ENCODE data around the gene GFRA1.

GFRA1 gene

DNA sequence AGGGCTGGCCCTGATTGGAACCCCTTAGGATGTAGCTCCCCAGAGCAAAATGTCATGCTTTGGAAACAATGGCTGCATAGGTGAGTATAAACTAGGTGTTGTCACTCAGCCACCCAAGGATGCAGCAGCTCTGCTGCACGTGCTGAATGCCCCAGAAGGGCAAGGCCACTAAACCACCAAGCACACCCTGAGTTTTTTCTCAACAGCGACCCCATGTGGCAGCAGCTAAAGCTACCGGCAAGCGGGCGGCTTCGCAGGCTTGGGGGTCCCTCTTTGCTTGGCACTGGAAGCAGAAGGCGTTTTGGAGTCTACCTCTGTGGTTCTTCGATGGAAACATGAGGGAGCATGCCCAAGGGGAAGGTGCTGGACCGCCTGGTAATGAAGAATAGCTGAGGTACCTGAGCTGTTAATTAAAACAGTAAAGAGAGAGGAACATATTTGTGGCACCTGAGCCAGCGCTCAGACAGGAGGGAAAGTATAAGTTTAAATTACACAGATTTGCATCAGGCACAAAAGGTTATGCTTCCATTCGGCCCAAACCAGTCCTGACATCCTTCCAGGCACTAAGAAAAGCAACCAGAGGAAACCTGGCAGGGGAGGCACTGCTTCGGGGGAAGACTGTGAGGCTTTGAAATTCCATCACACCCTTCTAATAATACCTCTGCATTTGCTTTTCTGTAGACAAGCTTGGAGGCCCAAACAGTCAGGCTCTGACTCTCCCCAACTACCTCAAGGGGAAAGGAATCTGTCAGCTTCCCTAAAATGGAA, 152.1 kb downstream of the GFRA1 start:
- no peak for DNase-seq

DNA sequence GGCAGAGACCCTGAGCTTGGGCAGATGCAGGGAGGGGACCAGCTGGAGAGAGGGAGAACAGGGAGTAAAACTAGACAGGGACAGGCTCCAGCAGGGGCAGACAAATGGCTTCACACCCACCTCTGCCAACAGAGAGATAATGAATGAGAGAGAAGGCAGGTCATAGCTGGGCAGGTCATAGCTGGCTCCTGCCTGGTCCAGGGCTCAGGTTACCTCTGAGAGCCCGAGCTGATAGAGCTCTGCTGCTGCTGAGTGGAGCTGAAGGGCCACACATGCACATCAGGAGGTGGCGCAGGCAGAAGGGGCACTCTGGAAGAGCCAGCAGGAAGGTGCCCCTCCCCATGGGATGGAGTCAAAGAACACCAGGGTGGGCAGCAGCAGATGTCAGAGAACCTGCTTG, 154.2 kb downstream of the GFRA1 start:
- DNase-seq: no peak

DNA sequence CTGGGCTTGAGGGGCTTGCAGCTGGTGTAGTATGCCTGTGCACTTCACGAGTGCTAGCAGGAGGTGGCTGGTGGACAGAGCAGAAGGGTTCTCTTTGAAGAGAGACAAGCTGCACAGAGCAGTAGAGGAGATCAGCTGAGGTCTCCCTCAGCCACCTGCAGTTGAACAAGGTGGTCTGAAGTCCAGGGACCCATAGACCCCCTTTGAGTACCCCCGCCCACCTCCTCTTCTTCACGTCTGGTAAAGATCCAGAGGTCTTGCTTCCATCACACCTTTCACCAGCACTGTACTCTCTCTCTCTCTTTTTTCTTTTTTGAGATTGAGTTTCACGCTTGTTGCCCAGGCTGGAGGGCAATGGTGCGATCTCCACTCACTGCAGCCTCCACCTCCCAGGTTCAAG, 157.2 kb downstream of the GFRA1 start:
- DNase-seq: no peak

DNA sequence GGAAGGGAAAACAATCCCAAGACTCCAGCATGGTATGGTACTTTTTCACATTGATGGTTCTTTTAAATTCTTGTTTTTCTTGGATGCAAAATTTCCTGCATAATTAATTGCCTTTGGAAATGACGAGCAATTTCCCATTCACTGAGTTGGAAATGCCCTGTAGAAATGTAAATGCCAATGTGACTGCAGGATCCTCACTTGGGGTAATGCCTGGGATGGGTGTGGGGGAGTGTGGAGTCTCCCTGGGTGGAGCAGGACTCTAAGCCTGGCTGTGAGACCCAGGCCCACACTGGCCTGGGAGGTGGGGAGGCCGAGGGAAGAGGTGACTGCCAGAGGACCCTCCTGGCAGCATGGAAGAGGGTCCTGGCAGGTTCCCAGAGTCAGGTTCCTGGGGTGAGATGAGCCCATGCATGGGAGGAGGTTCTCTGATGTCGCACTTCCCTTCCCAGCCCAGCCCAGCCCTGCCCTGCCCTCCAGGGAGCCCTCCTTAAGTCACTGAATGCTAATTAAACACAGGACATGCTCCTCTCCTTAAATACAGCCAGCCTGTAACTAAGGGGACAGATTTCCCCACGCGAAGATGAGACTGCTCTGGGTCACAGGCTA, 157.9 kb downstream of the GFRA1 start:
- DNase-seq: no peak

DNA sequence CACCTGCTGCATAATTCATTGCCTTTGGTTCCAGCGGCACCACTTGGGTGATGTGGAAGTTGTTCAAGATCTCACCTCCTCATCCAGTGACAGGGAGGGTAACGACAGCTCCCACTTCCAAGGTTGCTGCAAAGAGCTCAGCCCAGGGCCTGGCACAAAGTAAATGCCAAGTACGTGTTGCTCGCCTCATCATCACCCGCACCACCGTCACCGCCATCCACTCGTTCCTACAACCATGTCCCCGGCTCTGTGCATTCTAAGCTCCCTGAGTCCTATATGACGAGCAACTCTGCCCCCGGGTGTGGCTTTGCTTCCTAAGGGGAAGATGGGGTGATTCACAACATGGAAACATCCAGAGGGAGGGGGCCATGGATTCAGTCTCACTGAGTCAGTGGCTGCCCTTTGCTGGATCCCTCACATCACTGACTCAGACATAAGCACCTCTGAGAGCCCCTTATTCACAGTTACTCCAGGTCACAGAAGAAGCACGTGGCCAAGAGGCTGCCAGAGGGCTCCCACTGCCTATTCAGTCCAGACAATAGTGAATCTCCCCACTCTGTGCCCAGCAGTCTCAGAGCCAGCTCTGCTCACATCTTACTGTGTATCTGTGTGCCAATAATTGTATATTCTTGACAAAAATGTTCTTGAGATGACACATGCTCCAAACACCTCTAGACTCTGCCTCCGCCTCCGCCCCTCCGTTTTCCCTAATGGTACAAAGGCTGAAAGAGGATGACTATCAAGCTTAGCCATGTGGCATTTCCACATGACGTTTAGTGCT, 159.1 kb downstream of the GFRA1 start:
- DNase-seq: no peak

DNA sequence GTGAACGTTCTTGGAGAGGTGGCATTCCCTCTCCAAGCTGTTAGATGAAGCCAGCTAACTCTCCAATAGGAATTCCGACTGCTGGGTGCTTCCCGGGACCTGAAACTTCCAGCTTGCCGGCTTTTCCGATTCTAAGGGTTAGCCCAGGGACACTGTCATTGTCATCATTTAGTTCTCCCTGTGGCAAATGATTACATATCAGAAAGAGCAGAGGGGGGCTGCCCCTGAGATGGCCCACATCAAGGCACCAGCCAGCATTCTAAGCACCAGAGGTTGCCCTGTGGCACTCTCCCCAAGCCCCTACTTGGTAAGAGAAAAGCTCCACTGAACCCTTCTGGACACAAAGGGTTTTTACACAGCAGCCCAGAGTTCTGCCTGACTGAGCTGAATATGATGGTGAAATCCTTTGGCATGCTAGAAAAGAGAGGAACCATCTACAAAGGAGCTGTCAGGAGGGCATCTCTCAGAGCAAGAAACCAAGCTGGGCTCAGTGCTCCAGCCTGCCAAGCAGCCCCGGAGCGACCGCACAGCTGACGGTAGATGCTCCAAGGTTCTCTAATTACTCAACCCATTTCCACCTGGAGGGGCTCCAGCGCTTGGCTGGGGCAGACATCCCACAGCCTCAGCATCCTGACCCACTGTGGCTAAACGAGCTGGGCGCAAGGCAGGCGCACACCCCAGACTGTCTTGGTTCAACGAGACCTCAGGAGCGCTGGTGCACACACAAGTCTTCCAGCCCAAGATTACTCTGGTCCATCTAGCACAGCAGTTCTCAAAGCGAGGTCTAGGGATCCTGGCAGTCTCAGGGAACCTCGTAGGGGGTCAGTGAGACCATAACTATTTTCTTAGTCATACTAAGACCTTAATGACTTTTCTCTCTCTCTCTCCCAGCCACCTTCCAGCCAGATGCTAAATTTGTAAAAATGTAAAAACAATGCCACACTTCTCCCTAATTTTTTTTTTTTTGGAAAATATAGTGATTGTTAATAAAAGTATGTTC, 160.5 kb downstream of the GFRA1 start:
- no peak for DNase-seq

DNA sequence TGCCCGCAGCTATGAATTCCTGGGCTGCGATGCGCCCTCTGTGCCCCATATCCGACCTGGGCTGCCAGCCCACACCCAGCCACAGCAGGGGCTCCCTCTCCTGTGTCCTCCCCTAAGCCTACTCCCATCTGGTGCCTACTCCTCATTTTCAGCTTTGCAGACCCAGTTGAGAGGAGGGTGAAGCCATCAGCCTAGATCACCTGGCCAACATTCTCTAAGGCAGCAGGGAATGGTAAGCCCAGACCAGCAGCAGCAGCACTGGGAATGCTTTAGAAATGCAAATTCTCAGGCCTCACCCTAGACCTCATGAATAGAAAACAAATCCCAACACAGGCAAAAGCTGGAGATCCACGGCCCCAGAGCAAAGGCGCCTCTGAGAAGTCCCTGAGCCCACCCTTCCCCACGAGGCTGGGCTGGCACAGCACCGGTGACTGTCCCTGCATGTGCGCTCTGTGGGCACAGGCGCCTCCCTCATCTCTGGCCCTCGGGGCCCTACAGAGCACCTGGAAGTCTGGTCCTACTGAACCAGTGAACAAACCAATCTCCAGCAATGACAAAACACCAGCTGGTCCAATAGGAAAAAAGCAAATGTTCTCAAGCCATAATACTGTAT, 161.4 kb downstream of the GFRA1 start:
- no peak for DNase-seq

DNA sequence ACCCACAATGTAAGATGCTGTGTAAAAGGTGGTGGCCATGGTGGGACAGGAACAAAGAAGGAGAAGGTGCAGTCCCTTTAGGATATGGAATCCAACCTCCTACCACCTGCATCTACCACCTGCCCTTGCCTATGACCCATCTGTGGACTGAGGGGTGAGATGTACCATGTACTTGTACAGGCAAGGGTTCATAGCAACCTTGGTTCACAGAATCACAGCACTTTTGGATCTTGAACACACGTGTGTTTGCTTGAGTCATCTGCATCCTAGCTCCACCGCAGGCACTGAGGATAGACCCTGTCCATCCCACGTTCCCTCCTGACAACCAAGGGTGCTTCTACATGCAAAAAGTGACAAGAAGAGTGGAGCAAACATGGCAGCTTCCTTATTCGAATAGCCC, 162.3 kb downstream of the GFRA1 start:
- no peak for DNase-seq

DNA sequence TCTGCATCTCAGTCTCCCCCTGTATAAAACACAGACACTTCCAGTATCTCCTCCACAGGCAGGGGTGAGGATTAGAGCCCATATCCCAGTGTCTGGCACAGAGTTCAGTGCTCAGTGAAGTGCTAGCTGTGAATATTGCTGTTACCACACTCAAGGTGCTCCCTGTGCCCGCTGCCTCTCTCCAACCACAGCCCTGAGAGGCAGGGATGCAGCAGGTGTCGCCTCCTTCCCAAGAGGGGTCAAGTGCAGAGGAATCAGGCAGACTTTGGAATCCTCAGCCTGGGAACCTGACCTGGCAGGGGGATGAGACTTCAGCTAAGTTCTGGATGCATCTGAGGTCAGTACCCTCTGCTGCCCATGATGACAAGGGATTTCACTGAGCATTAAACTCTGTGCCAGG, 163.1 kb downstream of the GFRA1 start:
- no peak for DNase-seq

DNA sequence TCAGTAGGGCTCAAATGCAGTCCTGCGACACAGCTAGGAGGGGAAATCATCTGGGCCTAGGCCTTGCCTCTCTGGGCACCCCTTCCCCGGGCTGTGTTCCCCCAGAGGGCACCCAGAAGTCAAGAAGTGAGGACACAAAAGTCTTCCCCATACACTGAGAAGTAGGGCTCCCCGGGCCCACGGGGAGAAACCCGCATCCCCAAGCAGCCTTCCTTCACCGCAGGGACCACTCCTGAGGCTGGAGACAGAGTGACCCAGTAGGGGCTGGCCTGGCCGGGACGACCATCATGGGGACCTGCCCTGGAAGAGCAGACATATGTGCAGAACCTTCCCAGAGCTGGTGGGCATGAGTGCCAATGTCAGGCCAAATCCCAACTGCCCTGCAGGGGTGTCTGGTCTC, 163.5 kb downstream of the GFRA1 start:
- DNase-seq: no peak

DNA sequence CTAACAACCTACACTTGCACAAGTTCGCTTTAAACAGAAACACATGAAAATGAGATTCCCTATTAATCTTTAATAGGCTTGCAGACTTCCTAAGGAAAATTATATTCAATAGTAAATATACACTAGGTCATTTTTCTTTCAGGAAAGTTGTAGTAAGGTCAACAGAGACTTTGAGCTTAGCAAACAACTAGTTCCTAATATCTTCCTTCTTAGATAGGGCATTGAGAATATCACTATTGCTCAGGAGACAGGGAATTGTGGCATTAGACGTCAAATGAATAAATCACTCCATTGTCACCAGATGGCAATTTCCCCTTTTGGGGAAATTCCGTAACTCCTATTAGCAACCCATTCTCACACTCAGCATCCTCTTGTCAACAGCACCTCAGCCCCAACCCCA, 164.9 kb downstream of the GFRA1 start:
- no peak for DNase-seq

DNA sequence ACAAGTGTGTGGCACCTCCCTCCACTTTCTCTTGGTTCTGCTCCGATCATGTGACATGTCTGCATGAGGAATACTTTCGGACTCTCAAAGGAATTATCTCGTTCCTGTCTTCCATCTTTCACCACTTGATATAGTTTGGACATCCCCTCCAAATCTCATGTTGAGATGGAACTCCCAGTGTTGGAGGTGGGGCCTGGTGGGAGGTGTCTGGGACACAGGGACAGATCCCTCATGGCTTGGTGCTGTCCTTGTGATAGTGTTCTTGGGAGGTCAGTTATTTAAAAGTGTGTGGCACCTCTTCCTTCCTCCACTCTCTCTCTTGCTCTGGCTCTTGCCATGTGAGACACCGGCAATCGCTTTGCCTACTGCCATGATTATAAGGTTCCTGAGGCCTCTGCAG, 166.4 kb downstream of the GFRA1 start:
- DNase-seq: no peak

DNA sequence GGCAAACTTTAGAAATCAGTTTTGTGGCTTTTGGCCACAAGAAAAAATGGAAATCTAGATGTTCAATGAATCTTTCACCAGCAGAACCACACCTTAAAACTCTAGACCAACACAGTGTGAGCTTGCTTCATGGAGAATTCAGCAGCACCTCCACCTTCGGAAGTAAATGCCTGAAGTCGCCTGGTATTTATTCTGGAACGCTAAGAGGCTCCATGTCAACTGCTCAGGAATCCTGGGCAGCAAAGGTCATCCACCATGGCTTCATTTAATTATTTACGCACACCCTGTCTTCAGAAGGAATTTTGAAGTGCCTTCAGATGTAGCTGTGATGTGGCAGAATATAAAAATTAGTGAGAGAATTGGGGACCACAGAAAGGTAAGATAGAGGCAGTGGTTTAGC, 167.7 kb downstream of the GFRA1 start:
- no peak for DNase-seq

DNA sequence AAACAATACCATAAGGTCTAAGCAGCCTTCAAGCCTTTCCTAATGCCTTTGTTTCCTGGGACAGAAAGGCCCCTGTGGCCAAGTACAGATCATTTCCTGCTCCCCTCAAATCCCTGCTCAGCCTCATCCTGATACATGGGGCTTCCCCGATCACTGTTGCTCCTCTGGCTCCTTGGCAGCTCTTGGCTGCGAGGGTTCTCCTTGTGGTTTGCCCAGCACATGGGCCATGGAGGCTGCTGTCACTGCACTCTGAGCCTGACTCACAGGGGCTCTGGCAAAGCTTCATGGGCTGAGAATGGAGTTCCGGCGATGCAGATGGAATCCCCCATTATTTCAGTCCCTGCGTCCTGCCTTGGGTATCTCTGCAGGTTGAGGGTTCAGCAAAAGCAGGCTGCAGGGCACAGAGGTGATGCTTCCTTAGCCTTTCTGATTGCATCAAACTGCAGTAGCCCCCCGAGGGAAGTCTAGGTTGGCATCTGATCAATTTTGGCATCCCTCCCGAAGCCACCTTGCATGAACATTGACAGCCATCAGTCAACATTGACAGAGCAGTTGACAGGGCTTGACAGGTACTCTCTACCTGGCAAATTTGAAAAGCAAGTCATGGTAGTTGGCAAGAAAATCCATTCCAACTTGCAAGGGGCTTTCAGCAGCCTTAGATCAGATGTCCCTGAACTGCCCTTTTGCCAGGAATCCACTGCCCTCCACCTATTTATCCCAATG, 168.6 kb downstream of the GFRA1 start:
- DNase-seq: no peak

DNA sequence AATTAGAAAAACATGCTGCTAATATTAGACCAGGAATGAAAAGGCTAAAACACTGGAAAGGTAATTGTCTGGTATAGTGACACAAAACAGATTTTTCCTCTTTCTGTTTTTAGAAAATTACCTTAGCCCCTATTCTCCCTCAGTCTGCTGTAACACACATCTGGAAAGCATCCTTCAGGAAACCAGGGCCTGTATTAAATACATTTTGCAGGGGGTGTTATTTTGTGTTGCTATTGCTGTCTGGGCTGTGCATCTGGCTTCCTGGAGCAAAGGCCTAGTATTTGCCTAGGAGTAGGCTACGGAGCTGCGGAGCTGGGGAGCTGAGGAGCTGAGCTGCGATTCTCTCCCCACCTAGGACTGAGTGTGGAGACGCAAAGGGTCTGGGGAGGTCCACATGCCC, 169.3 kb downstream of the GFRA1 start:
- no peak for DNase-seq

DNA sequence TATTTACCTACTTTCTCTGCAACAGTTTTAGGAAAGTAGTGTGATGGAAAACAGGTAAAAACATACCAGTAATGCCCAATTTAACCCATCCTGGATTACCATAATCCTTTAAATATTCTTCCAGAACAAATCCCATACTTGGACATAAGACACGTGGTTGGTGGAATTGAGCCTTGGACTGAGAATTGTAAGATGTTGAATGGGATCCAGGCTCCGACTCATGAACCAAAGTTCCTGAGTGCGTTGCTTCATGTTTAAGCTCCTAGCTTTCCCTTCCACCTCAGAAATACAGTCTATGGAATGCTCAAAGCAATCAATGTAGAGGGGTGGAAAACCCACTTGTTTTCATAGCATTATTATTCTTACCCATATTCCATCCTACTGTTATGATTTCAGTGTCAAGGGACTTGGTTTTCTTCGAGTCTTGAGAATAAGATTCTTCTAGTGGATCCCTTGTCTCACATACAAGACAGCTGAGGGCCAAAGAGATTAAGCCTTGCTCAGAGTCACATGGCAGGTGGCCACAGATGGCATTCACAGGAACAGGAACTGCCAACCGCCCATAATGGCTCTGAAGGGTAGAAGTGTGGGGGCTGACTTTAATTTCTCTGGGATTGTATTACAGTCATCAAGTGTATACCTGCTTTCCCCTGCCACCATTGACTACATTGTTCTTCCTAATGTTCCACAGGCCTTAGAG, 171.2 kb downstream of the GFRA1 start:
- DNase-seq: no peak

DNA sequence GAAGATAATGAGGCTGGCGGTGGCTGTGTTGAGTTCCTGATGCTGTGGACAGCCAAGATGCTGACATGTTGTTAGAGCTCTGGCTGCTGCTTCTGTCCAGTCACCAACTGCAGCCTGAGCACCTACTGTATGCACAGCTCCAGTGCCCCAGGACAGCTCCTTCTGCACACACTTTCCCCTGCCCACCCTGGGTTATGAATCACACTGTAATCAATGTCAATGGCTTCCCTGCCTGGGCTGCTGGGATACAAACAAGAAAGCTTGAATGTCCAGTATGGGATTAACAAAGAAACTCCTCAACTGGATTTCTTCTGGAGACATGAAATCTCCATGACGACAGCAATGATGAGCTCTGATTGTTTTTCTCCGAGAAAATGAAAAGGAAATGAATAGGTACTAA, 172.0 kb downstream of the GFRA1 start:
- DNase-seq: no peak

DNA sequence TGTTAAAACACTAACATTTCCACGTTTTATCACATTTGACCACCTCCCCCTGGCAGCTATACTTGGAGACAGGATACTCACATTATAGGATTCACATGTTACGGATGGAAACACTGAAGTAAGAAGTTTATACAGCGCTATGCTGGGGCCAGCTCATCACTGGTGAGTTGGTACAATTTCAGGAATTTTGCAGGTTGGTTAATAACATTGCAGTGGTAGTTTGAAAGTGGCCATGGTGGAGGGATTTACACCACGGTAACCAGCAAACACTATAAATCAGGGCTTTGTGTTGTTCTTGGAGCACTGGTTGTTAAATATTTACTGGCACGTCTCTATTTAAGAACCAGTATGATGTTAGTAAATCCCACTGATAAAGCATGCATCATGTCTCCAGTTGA, 174.0 kb downstream of the GFRA1 start:
- no peak for DNase-seq

DNA sequence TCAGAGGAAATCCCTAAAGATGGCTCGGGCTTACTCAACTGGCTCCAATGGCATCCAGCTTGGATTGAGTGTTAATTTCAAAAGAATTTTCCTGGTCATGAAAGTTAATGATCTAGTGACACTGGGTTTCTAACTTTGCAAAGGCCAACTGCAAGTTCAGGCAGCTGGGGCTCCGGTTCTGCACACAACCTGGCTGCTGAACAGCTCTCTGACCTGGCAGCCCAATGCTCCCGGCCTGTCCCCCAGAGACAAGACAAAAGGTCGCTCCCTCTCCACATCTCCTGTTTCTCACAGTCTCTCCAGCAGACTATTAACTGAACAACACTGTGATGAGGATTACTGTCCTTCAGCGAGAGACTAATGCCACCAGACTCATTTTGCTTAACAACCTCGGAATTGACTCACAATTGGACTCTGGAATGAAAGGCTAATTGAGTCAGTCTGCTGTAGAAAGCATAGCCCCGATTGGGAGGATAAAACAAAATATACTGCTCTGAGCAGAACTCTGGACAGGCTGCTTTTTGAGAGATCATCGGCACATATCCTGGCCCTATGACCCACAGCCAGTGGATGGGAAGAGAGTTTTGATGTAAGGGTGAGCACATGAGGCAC, 174.5 kb downstream of the GFRA1 start:
- DNase-seq: no peak

DNA sequence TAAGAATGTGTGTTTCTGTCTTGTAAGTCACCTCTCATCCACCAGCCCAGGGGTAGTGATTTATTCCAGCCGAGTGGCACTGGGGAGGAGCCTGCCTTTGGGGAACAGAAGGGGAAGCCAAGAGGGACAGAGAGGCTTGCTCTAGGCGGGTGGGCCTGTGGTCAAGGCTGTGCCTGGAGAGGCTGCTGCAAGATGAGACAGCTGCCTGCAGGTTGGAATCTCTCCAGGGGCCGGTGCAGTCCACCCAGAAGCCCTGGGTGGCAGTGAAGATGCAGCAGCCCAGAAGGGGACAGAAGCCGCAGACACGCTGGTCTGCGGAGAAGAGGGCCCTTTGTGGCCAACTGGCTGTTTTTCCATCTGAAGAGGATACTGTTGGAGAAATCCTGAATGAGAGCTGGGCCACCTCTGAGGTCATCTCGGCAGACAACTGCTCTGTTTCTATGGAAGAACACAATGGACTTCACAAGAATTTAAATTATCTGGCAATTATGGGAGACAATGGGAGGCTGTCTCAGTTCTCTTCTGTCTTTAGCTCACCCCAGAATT, 175.7 kb downstream of the GFRA1 start:
- no peak for DNase-seq

Data from activated T-cell treated with anti-CD3 and anti-CD28 coated beads, Interleukin-2, amount 50 U/mL, for 1 hour (primary cell).